WTC11 (cell line): ENCODE measurements around the gene TTC7B. TPM values are rescaled to one million over a fixed set of nuclear protein-coding genes. Genes with fewer than 3 reads are reported as not detected.

Experiments used
- ATAC-seq: fragments of 200-7000 bp; cut with Tn5 transposase; 2 replicates; pipeline ENCODE4 v1.10.0; 2021; ENCODE audit warnings: mild to moderate bottlenecking, moderate library complexity
- CTCF ChIA-PET: fragments of 300-600 bp; sonication (Branson Sonifier 250); formaldehyde crosslinking; loops from one replicate; lab custom pipeline; 2021; ENCODE audit warnings: antibody characterized with exemption; lab: Charles Lee
- POLR2A ChIA-PET: fragments of 350-600 bp; sonication (Branson Sonifier 250); formaldehyde crosslinking; loops from one replicate; lab custom pipeline; 2021; ENCODE audit warnings: antibody characterized with exemption; lab: Charles Lee
- DNase-seq: peaks from one replicate; pipeline ENCODE4 v3.0.0; 2021; ENCODE audit warnings: low spot score
- H3K27ac Mint-ChIP-seq: 2 replicates; pipeline ENCODE4 v1.8.0; 2021; ENCODE audit warnings: mixed read lengths
- H3K27me3 Mint-ChIP-seq: 2 replicates; pipeline ENCODE4 v1.8.0; 2021; ENCODE audit warnings: low read depth, mild to moderate bottlenecking, moderate library complexity, mixed read lengths
- H3K36me3 Mint-ChIP-seq: 2 replicates; pipeline ENCODE4 v1.8.0; 2021; ENCODE audit warnings: mixed read lengths
- H3K4me1 Mint-ChIP-seq: 2 replicates; pipeline ENCODE4 v1.8.0; 2022; ENCODE audit warnings: mixed read lengths
- H3K4me3 Mint-ChIP-seq: 2 replicates; pipeline ENCODE4 v1.8.0; 2021; ENCODE audit warnings: mild to moderate bottlenecking, moderate library complexity, mixed read lengths
- H3K9me3 Mint-ChIP-seq: 2 replicates; pipeline ENCODE4 v1.8.0; 2021; ENCODE audit warnings: mixed read lengths
- ATF2 ChIP-seq: sonication (generic); formaldehyde crosslinking; IDR thresholded peaks from 2 replicates; pipeline ENCODE4 v1.8.1; 2022; ENCODE audit warnings: low read depth, missing genetic modification reagents, borderline replicate concordance
- ATF6 ChIP-seq: sonication (generic); formaldehyde crosslinking; IDR thresholded peaks from 2 replicates; pipeline ENCODE4 v1.8.1; 2023; ENCODE audit warnings: mild to moderate bottlenecking, missing genetic modification reagents
- CTCF ChIP-seq: fragments of 200-600 bp; IDR thresholded peaks from 2 replicates; pipeline ENCODE4 v1.8.0; 2022; ENCODE audit warnings: antibody characterized with exemption
- E2F4 ChIP-seq: sonication (generic); formaldehyde crosslinking; IDR thresholded peaks from 2 replicates; pipeline ENCODE4 v1.8.1; 2022; ENCODE audit warnings: low read depth, mild to moderate bottlenecking, moderate library complexity, missing genetic modification reagents, borderline replicate concordance
- ETV6 ChIP-seq: sonication (generic); formaldehyde crosslinking; IDR thresholded peaks from 2 replicates; pipeline ENCODE4 v1.8.1; 2022; ENCODE audit warnings: mild to moderate bottlenecking, missing genetic modification reagents
- IRF2 ChIP-seq: sonication (generic); formaldehyde crosslinking; IDR thresholded peaks from 2 replicates; pipeline ENCODE4 v1.8.0; 2022; ENCODE audit warnings: low read depth, missing genetic modification reagents, borderline replicate concordance
- MLX ChIP-seq: sonication (generic); formaldehyde crosslinking; IDR thresholded peaks from 2 replicates; pipeline ENCODE4 v1.8.1; 2023; ENCODE audit warnings: mild to moderate bottlenecking, missing genetic modification reagents, moderate library complexity
- NFE2L1 ChIP-seq: sonication (generic); formaldehyde crosslinking; IDR thresholded peaks from 2 replicates; pipeline ENCODE4 v1.8.1; 2023; ENCODE audit warnings: missing genetic modification reagents
- NR3C1 ChIP-seq: sonication (generic); formaldehyde crosslinking; conservative IDR thresholded peaks from 2 replicates; pipeline ENCODE4 v1.8.1; 2023; ENCODE audit warnings: low read depth, mild to moderate bottlenecking, missing genetic modification reagents
- SMAD4 ChIP-seq: sonication (generic); formaldehyde crosslinking; IDR thresholded peaks from 2 replicates; pipeline ENCODE4 v1.8.0; 2022; ENCODE audit warnings: mild to moderate bottlenecking, missing genetic modification reagents
- USF2 ChIP-seq: sonication (generic); formaldehyde crosslinking; IDR thresholded peaks from 2 replicates; pipeline ENCODE4 v1.8.1; 2023; ENCODE audit warnings: mild to moderate bottlenecking, missing genetic modification reagents, moderate library complexity
- ZNF532 ChIP-seq: fragments of 250-450 bp; sonication (Bioruptor Pico); IDR thresholded peaks from 2 replicates; pipeline ENCODE4 v1.9.0; 2021; ENCODE audit warnings: mild to moderate bottlenecking, borderline replicate concordance
- ZNF671 ChIP-seq: fragments of 250-450 bp; sonication (Bioruptor Pico); IDR thresholded peaks from 2 replicates; pipeline ENCODE4 v1.8.0; 2021; ENCODE audit warnings: mild to moderate bottlenecking
- total RNA-seq: library from RNA; stranded (reverse); gene quantifications from 3 replicates; pipeline ENCODE4 v1.2.3, GENCODE V29; 2021

TTC7B gene
- total RNA-seq, 1 experiment from 2014 or later, result 27.6 TPM

- no peak overlapping the region for H3K4me3 Mint-ChIP-seq
- CTCF ChIA-PET, result interaction anchor here (0.5 to 2.1 kb wide), 9 partner anchors 22 to 285 kb away, joined by 3 to 9 read pairs (median 4); no protein-coding TSS in a partner anchor
- peaks cover 24% of the 10 kb centered on the region for H3K4me1 Mint-ChIP-seq
- no peaks in the 10 kb centered on the region for H3K9me3 Mint-ChIP-seq
- H3K27ac Mint-ChIP-seq, result no peak overlapping the region; the same call in none of the 2 replicates
- no peaks in the 10 kb centered on the region; the same call in 1 of the 2 replicates for H3K27me3 Mint-ChIP-seq
- POLR2A ChIA-PET, result no interaction called here
- TF ChIP-seq ETV6 (CRISPR knock-in tag), result peak; percentile 42; the same call in 1 of the 2 replicates
- TF ChIP-seq ZNF671, result no peak
- DNase-seq (no peak), ATAC-seq (peak; percentile 54)
- H3K36me3 Mint-ChIP-seq, result no peaks in the 10 kb centered on the region
Observed at GRCh38 chr14:90574188-90575131, 241.8 kb downstream of the TTC7B start.

- POLR2A ChIA-PET, result no interaction called here
- H3K27ac Mint-ChIP-seq, result peak overlapping the region; percentile 3; the same call in 1 of the 2 replicates
- H3K4me3 Mint-ChIP-seq, result no peak overlapping the region
- H3K27me3 Mint-ChIP-seq, result no peaks in the 10 kb centered on the region; the same call in 1 of the 2 replicates
- no peak for TF ChIP-seq E2F4 (CRISPR knock-in tag)
- TF ChIP-seq IRF2 (CRISPR knock-in tag), result no peak
- no peak for TF ChIP-seq USF2 (CRISPR knock-in tag)
- TF ChIP-seq MLX, result no peak
- TF ChIP-seq NR3C1 (CRISPR knock-in tag), result no peak
- no peak for TF ChIP-seq SMAD4 (CRISPR knock-in tag)
- no peak for TF ChIP-seq ZNF532 (CRISPR knock-in tag)
- no peak for TF ChIP-seq CTCF
- TF ChIP-seq ATF6 (CRISPR knock-in tag), result no peak
- TF ChIP-seq NFE2L1, result no peak
- no peak for TF ChIP-seq ATF2 (CRISPR knock-in tag)
- TF ChIP-seq, all 79 proteins: peak for 0
- H3K36me3 Mint-ChIP-seq, result no peaks in the 10 kb centered on the region
- H3K9me3 Mint-ChIP-seq, result no peaks in the 10 kb centered on the region
- DNase-seq, result no peak
- H3K4me1 Mint-ChIP-seq, result peaks cover 27% of the 10 kb centered on the region
- no peak for ATAC-seq
- CTCF ChIA-PET, result interaction anchor here (1.0 to 2.1 kb wide), 2 partner anchors 174 to 185 kb away, joined by 3 to 9 read pairs; no protein-coding TSS in a partner anchor
Observed at GRCh38 chr14:90573385-90574105, 242.7 kb downstream of the TTC7B start.
